ENCODE data around the gene SPSB2. TPM values are rescaled to one million over a fixed set of nuclear protein-coding genes. Genes with fewer than 3 reads are reported as not detected.

The SPSB2 gene
- total and polyA plus RNA-seq, 10 donors = 7.0 to 17.0 (median 11.1) TPM

GRCh38 chr12:6851921-6852650 lies 21.0 kb downstream of the SPSB2 start, which contains the start of gene USP5:
Gene USP5, plus strand, starts transcription at chr12:6852150. Its CDS starts 30 bp downstream, at chr12:6852180.
- Histone ChIP-seq H3K36me3 (peaks cover 3 to 44% (median 18%) of the 10 kb centered on the region in 6 donors), H3K9me3 (no peaks in the 10 kb centered on the region), H3K4me3 (peak within 1 kb of the TSS; percentile 49 to 95 (median 68)), H3K27ac (peak within 1 kb of the TSS; percentile 82 to 98 (median 97)), H3K4me1 (peaks cover 14 to 45% (median 25%) of the 10 kb centered on the region in 6 donors), H3K27me3 (replicated peaks in 1 of 7) (no peaks in the 10 kb centered on the region)
- intact Hi-C loops (cut with DNase I; ENCODE audit: low total_unique reads) = loop anchor here (10.0 kb wide), 1 partner anchor 287 kb away; the partner anchor contains the start of gene NOP2
- TF ChIP-seq, protein P1, sequence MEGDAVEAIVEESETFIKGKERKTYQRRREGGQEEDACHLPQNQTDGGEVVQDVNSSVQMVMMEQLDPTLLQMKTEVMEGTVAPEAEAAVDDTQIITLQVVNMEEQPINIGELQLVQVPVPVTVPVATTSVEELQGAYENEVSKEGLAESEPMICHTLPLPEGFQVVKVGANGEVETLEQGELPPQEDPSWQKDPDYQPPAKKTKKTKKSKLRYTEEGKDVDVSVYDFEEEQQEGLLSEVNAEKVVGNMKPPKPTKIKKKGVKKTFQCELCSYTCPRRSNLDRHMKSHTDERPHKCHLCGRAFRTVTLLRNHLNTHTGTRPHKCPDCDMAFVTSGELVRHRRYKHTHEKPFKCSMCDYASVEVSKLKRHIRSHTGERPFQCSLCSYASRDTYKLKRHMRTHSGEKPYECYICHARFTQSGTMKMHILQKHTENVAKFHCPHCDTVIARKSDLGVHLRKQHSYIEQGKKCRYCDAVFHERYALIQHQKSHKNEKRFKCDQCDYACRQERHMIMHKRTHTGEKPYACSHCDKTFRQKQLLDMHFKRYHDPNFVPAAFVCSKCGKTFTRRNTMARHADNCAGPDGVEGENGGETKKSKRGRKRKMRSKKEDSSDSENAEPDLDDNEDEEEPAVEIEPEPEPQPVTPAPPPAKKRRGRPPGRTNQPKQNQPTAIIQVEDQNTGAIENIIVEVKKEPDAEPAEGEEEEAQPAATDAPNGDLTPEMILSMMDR (IDR thresholded peaks at IDR 0.05 in 8 of 11, conservative IDR thresholded peaks at IDR 0.05 in 3 of 11) = peak in 7 of 11 experiments; percentile 3 to 52 (median 18)
- TF ChIP-seq POLR2AphosphoS5 (IDR thresholded peaks at IDR 0.05) (peak; percentile 79 to 91 (median 88)), POLR2A (IDR thresholded peaks at IDR 0.05) (peak in 1 of 3 donors; percentile 79)
- peak; percentile 100 for DNase-seq
- WGBS, 5 donors = 0 to 1% (median 0%) methylated on average over 45 to 65 of the region's 65 CpGs

DNA sequence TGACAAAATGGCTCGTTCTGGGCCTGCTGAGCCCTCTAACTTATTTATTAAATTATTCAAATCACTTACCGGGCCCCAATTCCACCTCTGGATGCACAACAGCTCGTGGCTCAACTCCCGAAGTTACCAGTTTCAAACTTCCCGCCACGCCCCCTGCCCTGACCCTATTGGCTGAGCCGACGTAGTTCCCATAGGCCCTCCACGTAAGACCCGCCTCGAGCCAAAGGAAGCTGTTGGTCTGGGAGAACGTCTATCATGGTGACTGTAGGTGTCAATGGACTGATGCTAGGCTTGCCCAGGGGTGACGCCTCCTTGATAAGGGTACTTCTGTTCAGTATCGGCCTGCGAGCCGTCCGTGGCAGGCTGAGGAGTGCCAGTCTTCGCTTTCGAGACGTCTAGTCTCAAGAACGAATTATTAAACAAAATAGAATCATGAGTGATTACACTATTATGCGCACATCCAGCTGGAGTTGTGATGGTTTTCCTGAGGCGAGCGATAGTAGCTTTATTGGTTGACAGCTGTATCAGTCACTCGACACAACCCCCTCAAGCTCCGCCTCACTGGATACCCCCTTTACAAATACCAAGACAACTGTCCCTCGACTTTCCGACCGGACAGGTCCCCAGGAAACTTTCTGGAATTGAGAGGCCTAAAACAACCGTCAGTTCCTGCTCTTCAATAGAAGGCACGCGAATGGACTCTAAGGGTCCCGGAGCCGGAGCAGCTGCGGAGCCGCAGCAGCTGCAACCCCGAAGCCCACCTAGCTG lies 21.8 kb downstream of the SPSB2 start, which contains the start of gene CDCA3:
Gene CDCA3, minus strand, starts transcription at position 134 of the 768 bp plus-strand sequence. CDS start 334 bp downstream, outside the sequence.
- H3K4me1 ChIP-seq = peaks cover 14 to 45% (median 25%) of the 10 kb centered on the region in 6 donors
- DNase-seq = peak; percentile 94
- WGBS, 5 donors = 0 to 1% (median 0%) methylated on average over 36 to 37 of the region's 37 CpGs

GRCh38 chr12:6850796-6851152 lies 22.3 kb downstream of the SPSB2 start:
- peak; percentile 90 for DNase-seq
- peaks cover 14 to 45% (median 25%) of the 10 kb centered on the region in 6 donors for H3K4me1 ChIP-seq
- intact Hi-C loops (cut with DNase I; ENCODE audit: low total_unique reads) = loop anchor here (10.0 kb wide), 1 partner anchor 286 kb away; the partner anchor contains the start of gene NOP2
- H3K36me3 ChIP-seq = peaks cover 0 to 41% (median 5%) of the 10 kb centered on the region in 6 donors
- peak overlapping the region in 6 of 8 donors; percentile 64 to 95 (median 68) for H3K4me3 ChIP-seq
- WGBS, 5 donors = 48 to 54% (median 52%) methylated on average over 16 of the region's 16 CpGs
- no peaks in the 10 kb centered on the region for H3K27me3 ChIP-seq (replicated peaks in 1 of 7)
- H3K9me3 ChIP-seq = no peaks in the 10 kb centered on the region
- H3K27ac ChIP-seq = peak overlapping the region in 5 of 8 donors; percentile 95 to 98 (median 97)
- TF ChIP-seq, protein P1 (IDR thresholded peaks at IDR 0.05 in 8 of 11, conservative IDR thresholded peaks at IDR 0.05 in 3 of 11) = no peak
- no peak for TF ChIP-seq POLR2A (IDR thresholded peaks at IDR 0.05)
- no peak for TF ChIP-seq POLR2AphosphoS5 (IDR thresholded peaks at IDR 0.05)

More for the DNA sequence above, 21.8 kb downstream of the SPSB2 start, which contains the start of gene CDCA3:
- Histone ChIP-seq H3K4me3 (peak within 1 kb of the TSS; percentile 33 to 95 (median 68)), H3K27ac (peak within 1 kb of the TSS; percentile 82 to 98 (median 97)), H3K36me3 (peaks cover 0 to 41% (median 10%) of the 10 kb centered on the region in 6 donors), H3K27me3 (replicated peaks in 1 of 7) (no peaks in the 10 kb centered on the region), H3K9me3 (no peaks in the 10 kb centered on the region)
- TF ChIP-seq POLR2A (IDR thresholded peaks at IDR 0.05) = peak in 2 of 3 donors; percentile 70 to 89
- TF ChIP-seq POLR2AphosphoS5 (IDR thresholded peaks at IDR 0.05) = peak in 2 of 3 donors; percentile 93 to 98
- TF ChIP-seq, protein P1 (IDR thresholded peaks at IDR 0.05 in 8 of 11, conservative IDR thresholded peaks at IDR 0.05 in 3 of 11) = peak in 2 of 11 experiments; percentile 11 to 13
- intact Hi-C loops (cut with DNase I; ENCODE audit: low total_unique reads) = loop anchor here (10.0 kb wide), 1 partner anchor 287 kb away; the partner anchor contains the start of gene NOP2

All from spleen (tissue), 11 donors.